GOT3 (cell line): ENCODE results near the gene PNN.
"Not testable (repeated sequence)": the region's sequence is repeated elsewhere in the genome, so short reads cannot be mapped to it uniquely, and the experiment has no call there.

Experiments
- DNase-seq: peaks from one replicate; lab custom pipeline; 2025; ENCODE audit warnings: mixed read lengths; lab: John Stamatoyannopoulos, UW

Gene PNN

GRCh38 chr14:39181026-39181692 is 6.1 kb downstream of the PNN start:
- DNase-seq = no peak

- no peak for DNase-seq
Measured at GRCh38 chr14:39181693-39182047, 6.6 kb downstream of the PNN start.

- DNase-seq = no peak
Measured at GRCh38 chr14:39182770-39183684, 8.0 kb downstream of the PNN start.

GRCh38 chr14:39183685-39184003 is 8.6 kb downstream of the PNN start:
- DNase-seq = not testable (repeated sequence)

GRCh38 chr14:39184628-39185255 is 9.7 kb downstream of the PNN start:
- DNase-seq = no peak

- DNase-seq = no peak
Measured at GRCh38 chr14:39185256-39186049, 10.4 kb downstream of the PNN start.

GRCh38 chr14:39186941-39187525 is 12.0 kb downstream of the PNN start:
- no peak for DNase-seq

- no peak for DNase-seq
Measured at GRCh38 chr14:39203659-39204606, 28.9 kb downstream of the PNN start.

- DNase-seq = not testable (repeated sequence)
Measured at GRCh38 chr14:39207430-39207829, 32.4 kb downstream of the PNN start.

GRCh38 chr14:39211109-39211741 is 36.2 kb downstream of the PNN start:
- no peak for DNase-seq

GRCh38 chr14:39212034-39212433 is 37.0 kb downstream of the PNN start:
- no peak for DNase-seq

GRCh38 chr14:39212693-39213092 is 37.6 kb downstream of the PNN start:
- DNase-seq = no peak

- no peak for DNase-seq
Measured at GRCh38 chr14:39217214-39217879, 42.3 kb downstream of the PNN start.

GRCh38 chr14:39218171-39218769 is 43.2 kb downstream of the PNN start:
- no peak for DNase-seq

GRCh38 chr14:39219075-39219499 is 44.0 kb downstream of the PNN start:
- no peak for DNase-seq

GRCh38 chr14:39220473-39220872 is 45.4 kb downstream of the PNN start:
- DNase-seq = not testable (repeated sequence)

- no peak for DNase-seq
Measured at GRCh38 chr14:39228044-39228443, 53.0 kb downstream of the PNN start.

GRCh38 chr14:39228509-39229221 is 53.6 kb downstream of the PNN start:
- no peak for DNase-seq

GRCh38 chr14:39229222-39229543 is 54.1 kb downstream of the PNN start:
- DNase-seq = no peak
